Small intestine (tissue), 16 donors: ENCODE measurements around the gene CNTNAP3B. TPM values are rescaled to one million over a fixed set of nuclear protein-coding genes. Genes with fewer than 3 reads are reported as not detected.
"Not testable (repeated sequence)": the region's sequence is repeated elsewhere in the genome, so short reads cannot be mapped to it uniquely, and the experiment has no call there.

ENCODE experiments used
- DNase-seq, 2 donors: peaks; one replicate each; pipeline versions ENCODE4 v3.0.0 to v3.0.0-alpha.2; 2013
- FAIRE-seq: peaks from 2 replicates; lab custom pipeline; 2012; peaks lifted over from hg19 to GRCh38; lab: Jason Lieb, UNC
- H3K27ac ChIP-seq, 3 donors: one replicate each; pipeline ENCODE4 v1.5.1; 2013; ENCODE audit warnings: low read length in 2 of 3, mild to moderate bottlenecking in 2 of 3, control low read depth in 1 of 3, inconsistent platforms in 1 of 3, low read depth in 1 of 3, moderate library complexity in 1 of 3
- H3K27me3 ChIP-seq, 3 donors: one replicate each; pipeline ENCODE4 v1.6.1; 2013; ENCODE audit warnings: low read length in 3 of 3, inconsistent platforms in 1 of 3; ENCODE audit not compliant: control insufficient read depth in 3 of 3, insufficient read depth in 3 of 3
- H3K36me3 ChIP-seq, 3 donors: one replicate each; pipeline ENCODE4 v1.6.1; 2013; ENCODE audit warnings: low read length in 3 of 3, inconsistent platforms in 1 of 3, low read depth in 1 of 3, mild to moderate bottlenecking in 1 of 3, moderate library complexity in 1 of 3; ENCODE audit not compliant: control insufficient read depth in 3 of 3, insufficient read depth in 2 of 3
- H3K4me1 ChIP-seq, 3 donors: one replicate each; pipeline ENCODE4 v1.6.1; 2013; ENCODE audit warnings: low read length in 2 of 3, inconsistent platforms in 1 of 3, low read depth in 1 of 3, mild to moderate bottlenecking in 1 of 3, moderate library complexity in 1 of 3; ENCODE audit not compliant: control insufficient read depth in 3 of 3, insufficient read depth in 2 of 3
- H3K4me3 ChIP-seq, 3 donors: one replicate each; pipeline ENCODE4 v1.5.1; 2013; ENCODE audit warnings: low read length in 3 of 3, control low read depth in 1 of 3, inconsistent platforms in 1 of 3, low read depth in 1 of 3, mild to moderate bottlenecking in 1 of 3, moderate library complexity in 1 of 3
- H3K9me3 ChIP-seq, 2 donors: one replicate each; pipeline ENCODE4 v1.6.1; 2013; ENCODE audit warnings: low read depth in 1 of 2, low read length in 1 of 2; ENCODE audit not compliant: control insufficient read depth in 2 of 2, insufficient read depth in 1 of 2
- WGBS, 3 donors: extraction: QIAGEN DNeasy Blood & Tissue Kit; methylation state at CpG; one replicate each; pipeline ENCODE4 v1.1.7; 2013; 5-methylcytosine and 5-hydroxymethylcytosine counted together
- long read RNA-seq, 10 donors: transcript quantifications; one replicate each; lab custom pipeline, GENCODE V29; 2026
- polyA plus RNA-seq, 4 donors: library from polyadenylated mRNA; stranded (reverse) in 3 of 4; unstranded in 1 of 4; fragments of 200-250 nt in 3 of 4; fragments of 120-200 nt in 1 of 4; gene quantifications; one replicate each; pipeline versions ENCODE4 v1.2.1 to v1.2.3, GENCODE V29; 2013
- donor health status: healthy with polysubstance abuse.
- donor health status: control.
- donor health status: control.
- donor health status: Bipolar disorder and iron deficiency.
- donor health status: healthy.

Gene CNTNAP3B
- polyA plus RNA-seq = 1 to 10 TPM in 2 of 4 donors, under 1 TPM in 1, not detected in 1; 0.22 to 5.0 (median 3.5) TPM
- long read RNA-seq, donor 1 = 0 reads
- long read RNA-seq, donor 2 = 0 reads
- long read RNA-seq, donor 3 = 0 reads
- long read RNA-seq, donor 4 = 0 reads
- long read RNA-seq, donor 5 = 0 reads
- long read RNA-seq, donor 6 = 0 reads
- long read RNA-seq, donor 7 = 0 reads
- long read RNA-seq, donor 8 = 0 reads
- long read RNA-seq, donor 9 = 0 reads
- long read RNA-seq, donor 10 = 0 reads

DNA sequence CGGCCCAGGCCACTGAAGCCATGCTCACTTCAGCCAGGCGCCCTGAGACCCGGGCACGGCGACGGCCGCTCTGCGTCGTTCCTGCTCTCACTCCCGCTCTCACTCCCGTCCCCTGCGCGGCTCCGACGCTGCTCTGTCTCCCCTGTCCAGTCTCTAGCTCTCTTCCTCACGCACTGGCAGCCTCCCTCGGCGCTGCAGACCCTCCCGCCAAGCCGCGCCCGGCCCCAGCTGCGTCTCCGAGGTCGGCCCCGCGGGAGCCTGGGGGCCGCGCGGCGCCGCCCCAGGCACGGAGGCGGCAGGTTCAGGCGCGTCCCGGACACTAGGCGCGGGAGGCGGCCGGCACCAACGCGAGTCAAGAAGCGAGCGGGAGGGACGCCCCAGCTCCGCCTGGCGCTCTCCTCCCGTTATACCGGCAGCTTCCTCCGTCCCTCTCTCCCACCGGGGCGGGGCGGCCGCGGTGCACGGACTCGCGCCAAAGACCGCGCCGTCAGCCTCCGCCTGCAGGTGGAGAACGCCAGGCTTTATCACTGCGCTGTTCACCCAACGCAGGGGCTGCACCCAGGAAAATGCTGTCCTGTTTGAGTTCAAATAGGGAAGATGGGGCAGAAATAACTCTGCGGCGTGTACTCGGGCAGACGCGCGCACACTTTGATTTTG is at the start of gene CNTNAP3B:
TSS of gene CNTNAP3B (minus strand) at position 354 of the 657 bp plus-strand sequence. CDS start at position 22, 332 bp downstream.
- H3K9me3 ChIP-seq, H3K27ac ChIP-seq, H3K4me1 ChIP-seq, FAIRE-seq, H3K4me3 ChIP-seq, H3K27me3 ChIP-seq, H3K36me3 ChIP-seq, DNase-seq: not testable (repeated sequence)
- WGBS, 3 donors = 0 to 4% (median 1%) methylated on average over 2 to 50 of the region's 72 CpGs

DNA sequence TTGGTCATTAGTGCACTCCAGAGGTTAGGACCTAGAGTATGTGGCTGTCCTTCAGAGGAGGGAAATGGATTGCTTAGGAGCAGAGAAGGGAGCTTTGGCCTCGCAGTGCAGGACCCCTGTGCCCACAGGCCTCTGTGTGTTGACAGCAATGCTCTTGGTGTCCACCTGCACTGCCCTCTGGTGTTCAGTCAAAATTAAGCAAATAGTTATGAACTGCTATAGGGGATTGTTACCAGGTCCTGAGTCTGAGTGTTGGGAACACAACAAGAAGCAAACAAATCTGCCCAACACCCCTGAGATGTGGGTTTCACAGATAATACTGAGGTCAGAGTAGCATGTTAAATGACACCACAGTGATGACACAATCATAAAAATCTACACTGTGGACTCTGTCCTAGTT is 31.1 kb upstream of the CNTNAP3B start:
- not testable (repeated sequence) for H3K4me3 ChIP-seq, H3K27ac ChIP-seq, FAIRE-seq, H3K36me3 ChIP-seq, H3K4me1 ChIP-seq, H3K9me3 ChIP-seq, H3K27me3 ChIP-seq
- DNase-seq = peak in 1 of 2 donors; percentile 4
- WGBS, 3 donors = 15 to 27% methylated on average over 1 of the region's 1 CpG; no CpG with 5 or more reads in 1 of the 3 donors

DNA sequence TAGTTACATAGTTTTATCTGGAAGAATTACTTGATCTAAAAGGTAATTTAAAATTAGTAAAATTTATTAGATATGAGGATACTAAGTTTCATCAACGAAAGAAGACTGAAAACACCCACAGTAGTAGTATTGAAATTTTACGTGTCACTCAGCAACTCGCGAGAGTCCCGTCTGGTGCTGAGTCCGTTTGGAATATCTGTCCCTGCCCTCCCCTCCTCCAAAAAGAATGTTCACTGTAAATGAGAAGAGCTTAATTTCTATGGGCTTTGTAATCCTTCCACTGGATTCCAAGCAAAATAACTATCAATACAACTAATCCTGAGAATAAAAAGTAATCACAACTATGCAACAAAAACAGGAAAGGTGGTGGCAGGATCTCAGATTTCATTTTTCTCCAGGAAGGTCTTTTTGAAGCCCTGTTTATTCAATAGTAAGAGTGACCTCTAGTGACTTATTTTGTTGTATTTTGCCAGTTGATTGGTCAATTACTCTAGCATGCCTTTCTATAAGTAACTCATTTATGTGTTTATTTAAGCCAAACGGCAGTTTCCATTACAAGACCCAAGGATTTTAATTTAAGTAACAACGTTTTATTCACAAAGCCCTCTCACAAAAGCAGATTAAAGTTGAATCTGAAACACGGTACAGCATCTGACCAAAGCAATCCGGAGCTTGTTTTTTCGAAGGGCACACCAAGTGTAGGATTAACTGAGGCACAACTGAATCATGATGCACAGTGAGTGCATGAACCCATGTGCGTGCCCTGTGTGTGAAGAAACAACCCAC is 2.0 kb downstream of the CNTNAP3B start:
- not testable (repeated sequence) for H3K36me3 ChIP-seq, H3K27me3 ChIP-seq, H3K9me3 ChIP-seq, DNase-seq, FAIRE-seq, H3K4me1 ChIP-seq
- Histone ChIP-seq H3K27ac (peak overlapping the region in 2 of 3 donors; percentile 5 to 33), H3K4me3 (peak overlapping the region in 1 of 3 donors; percentile 26)
- WGBS, 3 donors = 36 to 46% (median 36%) methylated on average over 10 to 11 of the region's 12 CpGs

DNA sequence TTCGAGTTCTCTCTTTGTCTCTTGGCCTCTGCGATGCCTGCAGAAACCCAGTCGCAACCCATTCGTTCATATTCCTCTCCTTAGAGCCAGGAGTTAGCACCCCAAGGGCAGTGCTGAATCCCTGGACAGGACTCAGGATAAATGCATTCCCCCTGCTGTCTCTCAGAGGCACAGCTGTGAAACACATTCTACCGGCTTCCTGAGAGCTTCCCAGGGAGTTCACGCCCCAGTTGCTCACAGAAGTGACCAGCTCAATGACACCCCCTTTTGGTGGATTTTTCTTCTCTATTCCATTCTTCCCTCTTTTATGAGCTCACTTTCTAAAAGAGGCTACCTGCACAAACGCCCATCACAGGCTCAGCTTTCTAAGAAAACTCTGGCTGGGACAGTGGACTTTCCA is 8.2 kb downstream of the CNTNAP3B start:
- WGBS, 3 donors = 37 to 63% (median 63%) methylated on average over 4 to 7 of the region's 7 CpGs

DNA sequence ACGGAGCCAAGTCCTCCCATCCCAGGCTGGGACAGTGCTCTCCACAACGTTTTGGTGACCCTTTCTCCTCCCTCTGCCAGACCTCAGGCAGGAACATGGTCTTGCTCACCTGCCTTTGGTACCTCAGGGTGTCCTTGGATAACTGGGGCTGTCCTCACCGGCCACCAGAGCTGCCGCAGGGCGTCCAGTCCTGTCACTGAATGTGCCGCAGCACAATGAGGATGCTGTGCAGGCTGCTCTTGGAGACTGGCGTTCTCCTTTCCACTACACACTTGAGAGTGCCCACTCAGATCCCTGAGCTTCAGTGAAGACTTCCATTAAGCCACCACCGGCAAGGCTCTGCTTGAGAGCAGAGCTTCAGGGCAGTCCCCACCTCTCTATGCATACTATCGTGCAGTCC is 33.3 kb downstream of the CNTNAP3B start:
- H3K27me3 ChIP-seq, DNase-seq, H3K27ac ChIP-seq, FAIRE-seq, H3K4me3 ChIP-seq, H3K9me3 ChIP-seq, H3K4me1 ChIP-seq, H3K36me3 ChIP-seq: not testable (repeated sequence)
- WGBS, 3 donors = 70 to 80% (median 71%) methylated on average over 8 to 9 of the region's 9 CpGs

More for the DNA sequence above, 8.2 kb downstream of the CNTNAP3B start:
- H3K27ac ChIP-seq, H3K4me1 ChIP-seq, DNase-seq, H3K9me3 ChIP-seq, H3K27me3 ChIP-seq, H3K4me3 ChIP-seq, FAIRE-seq, H3K36me3 ChIP-seq: not testable (repeated sequence)

DNA sequence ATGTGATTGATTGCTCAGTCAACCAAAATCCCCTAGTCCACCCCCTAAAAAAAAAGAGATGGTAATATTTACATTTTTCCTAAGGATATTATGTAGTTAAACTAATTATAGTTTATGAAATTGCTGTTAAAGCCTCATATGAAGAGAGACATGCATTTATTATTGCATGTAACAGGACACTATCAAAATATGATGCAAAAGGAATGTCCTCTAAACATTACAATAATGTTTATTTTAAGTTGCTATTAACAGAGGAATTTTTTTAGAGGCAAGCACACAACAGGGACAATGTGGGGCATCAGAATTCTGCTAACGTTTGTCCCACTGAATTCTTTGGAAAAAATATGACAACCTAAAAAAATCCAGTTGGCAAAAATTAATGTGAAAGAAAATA is 44.7 kb downstream of the CNTNAP3B start:
- FAIRE-seq, H3K27me3 ChIP-seq, DNase-seq, H3K4me1 ChIP-seq, H3K9me3 ChIP-seq, H3K4me3 ChIP-seq, H3K27ac ChIP-seq, H3K36me3 ChIP-seq: not testable (repeated sequence)
- WGBS, 3 donors = no CpG with 5 or more reads among the region's 1 CpG

DNA sequence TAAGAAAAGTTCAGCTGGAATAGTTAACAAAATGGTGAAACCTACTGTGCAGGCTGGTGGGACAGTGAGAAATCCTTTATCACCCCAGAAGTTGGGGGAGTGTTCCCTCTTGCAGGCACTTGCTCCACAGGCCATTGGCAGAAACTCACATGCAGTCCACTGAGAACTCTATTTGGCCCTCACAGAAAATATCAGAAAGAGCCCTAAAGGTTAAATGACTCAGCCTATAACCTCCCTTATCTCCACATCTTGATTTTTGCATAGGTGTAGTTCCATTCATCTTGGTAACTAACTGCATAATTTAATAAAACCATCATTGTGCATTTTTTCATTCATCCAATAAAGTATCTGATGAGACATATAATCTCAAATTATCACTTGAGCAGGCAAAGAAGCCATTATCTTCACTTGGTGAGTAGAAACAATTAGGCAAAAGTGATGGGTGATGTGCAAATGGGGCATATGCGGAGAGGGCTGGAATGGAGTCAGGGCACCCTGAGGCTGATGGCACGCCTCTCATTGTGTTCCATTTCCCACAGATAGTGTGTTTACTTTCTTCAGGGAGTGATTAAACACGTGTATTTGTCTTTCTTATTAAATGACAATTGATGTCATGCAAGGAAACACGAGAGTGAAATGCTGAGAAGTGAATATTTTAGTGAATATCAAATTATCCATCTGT is 45.2 kb downstream of the CNTNAP3B start:
- H3K4me3 ChIP-seq, H3K4me1 ChIP-seq, DNase-seq, H3K27ac ChIP-seq, H3K9me3 ChIP-seq, FAIRE-seq, H3K36me3 ChIP-seq, H3K27me3 ChIP-seq: not testable (repeated sequence)
- 27 to 36% (median 30%) methylated on average over 2 to 3 of the region's 4 CpGs for WGBS, 3 donors

DNA sequence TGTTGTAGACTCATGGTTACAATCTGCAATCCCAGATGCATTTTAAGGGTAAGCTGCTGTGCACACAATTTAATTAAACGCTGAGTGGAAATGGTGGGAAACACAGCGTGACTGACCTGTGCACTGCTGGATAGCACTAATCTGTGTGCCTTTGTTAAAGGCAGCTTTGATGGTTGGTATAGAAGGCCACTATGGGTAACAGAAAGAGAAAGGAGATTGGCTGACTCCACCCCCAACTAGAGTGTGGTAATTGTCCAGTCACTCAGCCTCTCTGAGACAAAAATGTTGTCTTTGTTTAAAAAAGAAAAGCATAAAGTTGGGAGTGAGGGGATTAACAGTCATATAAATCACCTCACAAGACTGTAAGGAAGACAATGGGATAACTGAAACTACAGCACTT is 48.9 kb downstream of the CNTNAP3B start:
- H3K4me1 ChIP-seq, FAIRE-seq, H3K27me3 ChIP-seq, H3K4me3 ChIP-seq, H3K9me3 ChIP-seq, DNase-seq, H3K27ac ChIP-seq, H3K36me3 ChIP-seq: not testable (repeated sequence)
- WGBS, 3 donors = 37 to 84% (median 53%) methylated on average over 2 of the region's 2 CpGs
